SK-N-MC (cell line): ENCODE results near the gene TMED8.

ENCODE experiments used
- DNase-seq: peaks from one replicate; pipeline ENCODE4 v3.0.0-alpha.2; 2011; ENCODE audit warnings: low read depth, low spot score
- H3K27ac ChIP-seq: fragments of 200-600 bp; sonication (generic); 2 replicates; pipeline ENCODE4 v1.5.1; 2016; ENCODE audit warnings: mixed run types
- H3K36me3 ChIP-seq: fragments of 200-600 bp; sonication (generic); 2 replicates; pipeline ENCODE4 v1.6.1; 2017; ENCODE audit warnings: antibody characterized with exemption, low read length, mixed read lengths; ENCODE audit not compliant: insufficient read depth
- H3K4me3 ChIP-seq: fragments of 200-600 bp; sonication (generic); 2 replicates; pipeline ENCODE4 v1.5.1; 2016
- H3K9ac ChIP-seq: fragments of 200-600 bp; sonication (generic); 2 replicates; pipeline ENCODE4 v1.8.0; 2017; ENCODE audit warnings: mixed run types, mixed read lengths; ENCODE audit not compliant: insufficient read length
- H3K9me3 ChIP-seq: fragments of 200-600 bp; sonication (generic); 2 replicates; pipeline ENCODE4 v1.6.1; 2017; ENCODE audit warnings: low read depth, mild to moderate bottlenecking, antibody characterized with exemption, low read length, moderate library complexity, mixed read lengths
- EZH2 ChIP-seq: fragments of 200-600 bp; sonication (generic); IDR thresholded peaks from one replicate; pipeline ENCODE4 v1.6.1; 2017; ENCODE audit warnings: antibody characterized with exemption
- FOXP2 ChIP-seq: optimal IDR thresholded peaks from 2 replicates; pipeline ENCODE3; 2011; ENCODE audit warnings: mild to moderate bottlenecking, moderate library complexity; ENCODE audit not compliant: insufficient read depth; ENCODE audit errors: extremely low read length, control extremely low read depth
- POLR2AphosphoS5 ChIP-seq: IDR thresholded peaks from 2 replicates; pipeline ENCODE4 v1.6.1; 2012; ENCODE audit warnings: mild to moderate bottlenecking, low read depth, low read length, borderline replicate concordance

TMED8 gene

DNA sequence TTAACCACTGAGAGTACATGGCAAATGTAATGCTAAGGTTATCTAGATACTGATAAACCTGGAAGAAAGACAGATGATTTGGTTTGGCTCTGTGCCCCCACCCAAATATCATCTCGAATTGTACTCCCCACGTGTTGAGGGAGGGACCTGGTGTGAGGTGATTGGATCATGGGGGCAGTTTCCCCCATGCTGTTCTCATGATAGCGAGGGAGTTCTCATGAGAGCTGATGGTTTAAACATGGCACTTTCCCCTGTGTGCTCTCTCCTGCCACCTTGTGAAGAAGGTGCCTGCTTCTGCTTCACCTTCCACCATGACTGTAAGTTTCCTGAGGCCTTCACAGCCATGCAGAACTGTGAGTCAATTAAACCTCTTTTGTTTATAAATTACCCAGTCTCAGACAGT lies 32.2 kb upstream of the TMED8 start:
- H3K36me3 ChIP-seq: no peaks in the 10 kb centered on the region

DNA sequence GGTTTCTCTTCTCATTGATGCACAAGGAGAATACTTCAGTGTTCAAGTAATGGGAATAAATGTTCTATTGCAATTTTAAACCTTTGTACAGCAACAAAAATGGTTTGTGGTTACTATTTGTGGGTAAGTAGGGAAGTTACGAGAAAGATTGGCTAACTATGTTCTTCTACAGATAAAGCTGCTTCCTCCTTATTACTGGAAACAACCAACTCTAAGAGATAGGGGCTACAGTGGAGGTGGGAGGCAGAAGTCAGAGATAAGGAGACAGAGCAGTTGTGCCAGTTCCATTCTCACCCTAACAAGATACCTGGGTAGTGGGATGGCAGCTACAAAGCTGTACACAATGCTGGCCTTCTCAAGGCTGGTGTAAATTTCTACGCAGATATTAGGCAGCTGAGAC lies 30.3 kb upstream of the TMED8 start:
- Histone ChIP-seq H3K36me3 (no peaks in the 10 kb centered on the region), H3K9me3 (no peaks in the 10 kb centered on the region), H3K27ac (no peak overlapping the region), H3K4me3 (no peak overlapping the region), H3K9ac (no peak overlapping the region)
- no peak for DNase-seq
- no peak for TF ChIP-seq POLR2AphosphoS5
- TF ChIP-seq FOXP2: no peak
- TF ChIP-seq EZH2: no peak

More for the DNA sequence above, 32.2 kb upstream of the TMED8 start:
- no peak for DNase-seq
- H3K9me3 ChIP-seq: no peaks in the 10 kb centered on the region
- no peak overlapping the region for H3K9ac ChIP-seq
- TF ChIP-seq EZH2 (no peak), POLR2AphosphoS5 (no peak), FOXP2 (no peak)
- H3K4me3 ChIP-seq: no peak overlapping the region
- no peak overlapping the region for H3K27ac ChIP-seq

DNA sequence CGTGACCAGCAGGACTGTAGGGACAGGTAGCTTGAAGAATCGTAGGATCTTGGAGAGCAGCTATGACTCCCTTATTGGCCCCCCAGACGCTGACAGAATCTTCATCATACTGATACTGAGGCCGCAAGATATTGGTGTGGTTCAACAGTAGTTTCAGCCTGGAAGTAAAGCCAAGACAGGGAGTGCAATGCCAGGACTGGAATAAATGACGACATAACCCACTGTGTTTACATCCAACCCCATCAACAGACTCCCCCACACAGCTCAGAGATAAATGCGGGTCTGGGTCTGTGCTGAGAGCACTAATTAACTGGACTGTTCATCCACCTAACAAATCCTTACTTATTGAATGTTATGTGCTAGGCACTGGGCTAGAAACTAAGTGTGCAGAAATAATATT lies 29.8 kb upstream of the TMED8 start:
- DNase-seq: no peak
- Histone ChIP-seq H3K4me3 (no peak overlapping the region), H3K9ac (no peak overlapping the region), H3K36me3 (no peaks in the 10 kb centered on the region), H3K27ac (no peak overlapping the region), H3K9me3 (no peaks in the 10 kb centered on the region)
- no peak for TF ChIP-seq EZH2
- no peak for TF ChIP-seq POLR2AphosphoS5
- no peak for TF ChIP-seq FOXP2

DNA sequence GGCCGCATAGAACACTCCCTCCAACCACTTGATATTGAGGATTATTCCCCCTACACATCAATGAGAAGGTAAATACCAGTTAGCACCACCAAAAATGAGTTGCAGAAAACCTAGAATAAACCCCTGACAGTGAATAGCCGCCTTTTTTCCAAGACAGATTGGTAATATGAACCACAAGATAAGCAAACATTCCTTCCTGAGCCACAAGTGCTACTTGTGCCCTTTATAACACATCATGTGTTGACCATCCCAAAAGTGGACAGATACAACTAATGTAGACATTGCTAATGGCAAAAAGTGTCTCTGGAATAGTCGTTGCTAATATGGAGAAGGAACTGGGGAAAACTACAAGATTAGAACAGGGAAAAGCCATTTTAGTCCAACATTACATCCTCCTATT lies 29.2 kb upstream of the TMED8 start:
- Histone ChIP-seq H3K9ac (no peak overlapping the region), H3K4me3 (no peak overlapping the region), H3K36me3 (no peaks in the 10 kb centered on the region), H3K9me3 (no peaks in the 10 kb centered on the region), H3K27ac (no peak overlapping the region)
- no peak for DNase-seq
- TF ChIP-seq FOXP2 (no peak), EZH2 (no peak), POLR2AphosphoS5 (no peak)

DNA sequence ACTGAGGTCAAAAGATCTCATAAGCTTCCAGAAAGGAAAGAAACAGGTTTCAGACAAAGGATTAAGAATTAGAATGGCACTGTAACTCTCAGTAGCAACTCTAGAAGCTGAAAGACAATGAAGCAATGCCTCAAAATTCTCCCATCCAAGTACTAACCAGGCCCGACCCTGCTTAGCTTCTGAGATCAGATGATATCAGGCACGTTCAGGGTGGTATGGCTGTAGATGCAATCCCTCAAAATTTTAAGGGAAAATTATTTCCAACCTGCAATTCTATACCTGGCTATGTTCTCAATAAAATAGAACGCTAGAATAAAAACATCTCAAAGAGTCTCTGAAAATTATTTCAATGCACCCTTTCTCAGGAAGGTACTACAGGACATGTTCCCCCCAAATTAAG lies 26.9 kb upstream of the TMED8 start:
- H3K9ac ChIP-seq: no peak overlapping the region
- H3K9me3 ChIP-seq: no peaks in the 10 kb centered on the region
- no peak for TF ChIP-seq EZH2
- no peak for TF ChIP-seq FOXP2
- DNase-seq: no peak
- H3K27ac ChIP-seq: no peak overlapping the region
- no peak overlapping the region for H3K4me3 ChIP-seq
- no peaks in the 10 kb centered on the region for H3K36me3 ChIP-seq

DNA sequence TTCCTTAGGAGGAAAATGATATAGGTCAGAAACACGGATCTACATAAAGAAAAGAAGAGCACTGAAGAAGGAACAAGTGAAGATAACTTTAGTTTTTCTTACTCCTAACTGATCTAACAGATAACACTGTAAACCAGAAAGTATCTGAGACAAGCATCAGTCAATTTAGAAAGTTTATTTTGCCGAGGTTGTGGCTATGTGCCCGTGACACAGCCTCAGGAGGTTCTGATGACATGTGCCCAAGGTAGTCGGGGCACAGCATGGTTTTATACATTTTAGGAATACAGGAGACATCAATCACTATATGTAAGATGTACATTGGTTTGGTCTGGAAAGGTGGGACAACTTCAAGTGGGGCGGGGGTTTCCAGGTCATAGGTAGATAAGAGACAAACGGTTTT lies 23.3 kb upstream of the TMED8 start:
- TF ChIP-seq POLR2AphosphoS5 (no peak), EZH2 (no peak), FOXP2 (no peak)
- H3K9ac ChIP-seq: no peak overlapping the region

DNA sequence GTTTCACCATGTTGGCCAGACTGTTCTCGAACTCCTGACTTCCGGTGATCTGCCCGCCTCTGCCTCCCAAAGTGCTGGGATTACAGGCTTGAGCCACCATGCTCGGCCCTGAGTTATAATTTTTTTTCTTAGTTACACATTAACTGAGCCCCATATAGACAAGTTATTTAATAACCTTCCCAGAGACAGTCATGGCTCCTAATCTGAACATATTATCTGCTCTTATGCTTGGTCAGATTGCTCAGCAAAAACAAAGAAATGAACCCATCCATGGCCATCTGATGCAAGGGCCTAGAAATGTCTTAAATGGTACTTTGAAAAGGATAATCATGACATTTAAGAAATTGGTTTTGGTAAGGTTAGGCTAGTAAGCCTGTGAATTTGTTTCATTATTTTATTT lies 13.3 kb upstream of the TMED8 start:
- TF ChIP-seq EZH2 (no peak), POLR2AphosphoS5 (no peak), FOXP2 (no peak)
- DNase-seq: no peak
- H3K27ac ChIP-seq: no peak overlapping the region

More for the DNA sequence above, 23.3 kb upstream of the TMED8 start:
- DNase-seq: no peak
- Histone ChIP-seq H3K27ac (no peak overlapping the region), H3K4me3 (no peak overlapping the region), H3K9me3 (no peaks in the 10 kb centered on the region), H3K36me3 (no peaks in the 10 kb centered on the region)

DNA sequence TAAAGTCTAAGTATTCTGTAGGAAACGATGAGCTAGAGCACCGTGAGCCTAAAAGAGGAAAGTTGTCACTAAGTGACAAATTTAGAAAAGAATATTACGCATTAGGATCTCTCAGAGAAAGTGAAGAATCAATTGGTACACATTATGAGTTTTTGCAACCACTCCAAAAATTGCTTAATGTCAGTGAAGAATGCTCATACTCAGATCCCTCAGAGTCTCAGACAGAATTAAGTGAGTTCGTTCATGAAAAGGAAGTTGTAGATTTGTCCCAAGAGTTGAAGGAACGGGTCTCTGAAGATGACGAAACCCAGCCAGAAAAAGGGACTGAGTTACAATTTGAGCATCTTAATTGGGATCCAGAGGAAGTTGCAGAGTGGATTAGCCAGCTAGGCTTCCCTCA lies 1.8 kb upstream of the TMED8 start:
- DNase-seq: no peak
- Histone ChIP-seq H3K9ac (no peak overlapping the region), H3K9me3 (no peaks in the 10 kb centered on the region), H3K27ac (no peak overlapping the region), H3K36me3 (no peaks in the 10 kb centered on the region), H3K4me3 (no peak overlapping the region)
- TF ChIP-seq EZH2 (no peak), FOXP2 (no peak), POLR2AphosphoS5 (no peak)

More for the DNA sequence above, 13.3 kb upstream of the TMED8 start:
- H3K36me3 ChIP-seq: no peaks in the 10 kb centered on the region
- no peak overlapping the region for H3K4me3 ChIP-seq
- no peaks in the 10 kb centered on the region for H3K9me3 ChIP-seq
- no peak overlapping the region for H3K9ac ChIP-seq

DNA sequence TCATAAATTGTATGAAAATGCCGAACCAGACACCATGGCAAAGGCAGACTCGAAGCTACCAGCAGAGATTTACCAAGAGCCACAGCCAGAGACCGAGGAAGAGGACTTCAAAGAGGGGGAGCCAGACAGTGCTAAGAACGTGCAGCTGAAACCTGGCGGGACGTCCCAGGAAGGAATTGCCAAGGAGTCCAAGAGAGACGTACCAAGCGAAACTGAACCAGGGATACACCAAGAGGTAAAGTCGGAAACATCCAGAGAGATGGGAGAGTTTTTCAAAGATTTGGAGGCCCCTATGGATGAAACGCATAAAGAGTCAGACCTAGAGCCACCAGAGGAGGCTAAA lies 579 bp upstream of the TMED8 start:
- Histone ChIP-seq H3K9me3 (no peaks in the 10 kb centered on the region), H3K36me3 (no peaks in the 10 kb centered on the region), H3K4me3 (peak overlapping the region; percentile 93), H3K27ac (no peak overlapping the region), H3K9ac (no peak overlapping the region)
- no peak for DNase-seq
- TF ChIP-seq POLR2AphosphoS5 (no peak), FOXP2 (no peak), EZH2 (no peak)
